ENCODE data around the gene IL17F. TPM values are rescaled to one million over a fixed set of nuclear protein-coding genes. Genes with fewer than 3 reads are reported as not detected.

IL17F gene
- total and polyA plus RNA-seq, 7 donors = 0.12 TPM; not detected in 6

DNA sequence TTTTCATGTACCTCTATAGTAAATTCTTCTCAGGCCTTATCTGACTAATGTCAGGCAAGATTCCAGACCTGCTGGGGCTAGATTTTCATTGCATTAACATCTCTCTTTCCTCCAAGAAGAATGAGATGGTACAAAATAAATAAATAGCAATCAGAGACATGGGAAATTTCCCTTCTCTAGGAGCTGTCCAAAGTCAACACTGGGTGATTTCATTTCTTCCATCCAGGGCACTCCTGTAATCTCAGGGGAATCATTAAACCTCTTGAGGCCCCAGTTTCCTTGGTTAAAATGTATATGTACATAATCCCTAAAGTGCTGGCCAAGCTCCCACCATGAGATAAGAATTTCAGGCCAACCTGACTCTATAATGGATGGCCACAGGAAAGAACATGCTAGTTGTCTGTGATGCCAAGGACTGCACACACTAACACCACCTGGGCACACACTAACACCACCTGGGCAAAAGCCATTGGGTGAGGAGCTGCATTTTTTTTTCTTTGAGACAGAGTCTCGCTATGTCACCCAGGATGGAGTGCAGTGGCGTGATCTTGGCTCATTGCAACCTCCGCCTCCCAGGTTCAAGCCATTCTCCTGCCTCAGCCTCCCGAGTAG, 912 bp downstream of the IL17F start:
- Histone ChIP-seq H3K27me3 (no peaks in the 10 kb centered on the region), H3K4me3 (no peak overlapping the region), H3K27ac (no peak overlapping the region), H3K4me1 (no peaks in the 10 kb centered on the region), H3K36me3 (no peaks in the 10 kb centered on the region), H3K9me3 (no peaks in the 10 kb centered on the region)
- intact Hi-C loops (cut with DNase I) = no loop called here
- 72 to 89% methylated on average over 4 of the region's 4 CpGs for WGBS, 2 donors
- TF ChIP-seq POLR2AphosphoS5 (IDR thresholded peaks at IDR 0.05) = no peak
- TF ChIP-seq, protein P1, sequence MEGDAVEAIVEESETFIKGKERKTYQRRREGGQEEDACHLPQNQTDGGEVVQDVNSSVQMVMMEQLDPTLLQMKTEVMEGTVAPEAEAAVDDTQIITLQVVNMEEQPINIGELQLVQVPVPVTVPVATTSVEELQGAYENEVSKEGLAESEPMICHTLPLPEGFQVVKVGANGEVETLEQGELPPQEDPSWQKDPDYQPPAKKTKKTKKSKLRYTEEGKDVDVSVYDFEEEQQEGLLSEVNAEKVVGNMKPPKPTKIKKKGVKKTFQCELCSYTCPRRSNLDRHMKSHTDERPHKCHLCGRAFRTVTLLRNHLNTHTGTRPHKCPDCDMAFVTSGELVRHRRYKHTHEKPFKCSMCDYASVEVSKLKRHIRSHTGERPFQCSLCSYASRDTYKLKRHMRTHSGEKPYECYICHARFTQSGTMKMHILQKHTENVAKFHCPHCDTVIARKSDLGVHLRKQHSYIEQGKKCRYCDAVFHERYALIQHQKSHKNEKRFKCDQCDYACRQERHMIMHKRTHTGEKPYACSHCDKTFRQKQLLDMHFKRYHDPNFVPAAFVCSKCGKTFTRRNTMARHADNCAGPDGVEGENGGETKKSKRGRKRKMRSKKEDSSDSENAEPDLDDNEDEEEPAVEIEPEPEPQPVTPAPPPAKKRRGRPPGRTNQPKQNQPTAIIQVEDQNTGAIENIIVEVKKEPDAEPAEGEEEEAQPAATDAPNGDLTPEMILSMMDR (IDR thresholded peaks at IDR 0.05) = no peak
- TF ChIP-seq EP300 (IDR thresholded peaks at IDR 0.05) = no peak
- no peak for TF ChIP-seq POLR2A (IDR thresholded peaks at IDR 0.05)
- DNase-seq = no peak

DNA sequence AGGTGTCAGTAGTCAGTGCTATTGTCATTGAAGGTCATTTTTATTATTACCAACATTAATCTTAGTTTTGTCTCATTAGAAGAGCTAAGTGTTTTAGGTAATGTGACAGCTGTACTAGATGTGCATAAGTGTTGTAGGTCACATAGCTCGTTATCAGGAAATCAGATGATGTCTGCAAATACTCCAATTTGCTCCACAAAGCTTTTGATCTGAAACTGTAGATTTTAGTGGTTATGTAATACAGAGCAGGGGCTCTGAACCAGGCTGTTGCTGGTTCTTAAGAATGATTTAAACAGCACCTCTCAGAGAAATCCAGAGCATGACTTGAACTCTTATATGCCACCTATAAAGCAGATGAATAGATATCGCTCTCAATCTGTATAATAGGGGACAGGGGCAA, 2.5 kb downstream of the IL17F start:
- Histone ChIP-seq H3K27ac (no peak overlapping the region), H3K36me3 (no peaks in the 10 kb centered on the region), H3K4me1 (no peaks in the 10 kb centered on the region), H3K4me3 (no peak overlapping the region), H3K9me3 (no peaks in the 10 kb centered on the region), H3K27me3 (no peaks in the 10 kb centered on the region)
- intact Hi-C loops (cut with DNase I) = no loop called here
- no peak for TF ChIP-seq POLR2AphosphoS5 (IDR thresholded peaks at IDR 0.05)
- TF ChIP-seq, protein P1 (IDR thresholded peaks at IDR 0.05) = no peak
- no peak for TF ChIP-seq POLR2A (IDR thresholded peaks at IDR 0.05)
- TF ChIP-seq EP300 (IDR thresholded peaks at IDR 0.05) = no peak
- WGBS, 2 donors = 78 to 85% methylated on average over 2 of the region's 2 CpGs
- no peak for DNase-seq

GRCh38 chr6:52233975-52234823, 10.1 kb downstream of the IL17F start:
- H3K27ac ChIP-seq = no peak overlapping the region
- DNase-seq = no peak
- intact Hi-C loops (cut with DNase I) = no loop called here

DNA sequence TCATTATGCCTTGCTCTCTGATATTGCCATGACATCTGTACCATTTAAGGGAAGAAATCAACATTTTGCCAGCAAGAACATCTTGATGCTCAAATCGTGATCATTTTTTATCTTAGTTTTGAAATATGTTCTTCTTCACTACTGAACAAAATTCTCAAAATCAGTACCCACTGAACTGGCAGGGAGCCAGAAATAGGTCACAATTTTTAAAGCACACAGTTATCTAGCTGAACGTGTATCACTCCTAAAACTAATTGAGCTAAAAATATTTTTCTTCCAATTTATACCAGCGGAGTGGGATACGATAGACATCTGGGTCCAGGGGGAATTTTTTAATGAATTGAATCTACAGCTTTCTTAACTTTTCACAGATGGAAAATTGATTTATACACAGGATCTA, 11.3 kb downstream of the IL17F start:
- no peaks in the 10 kb centered on the region for H3K36me3 ChIP-seq
- DNase-seq = no peak
- no peak overlapping the region for H3K27ac ChIP-seq
- no peak overlapping the region for H3K4me3 ChIP-seq
- WGBS, 2 donors = 62 to 78% methylated on average over 4 of the region's 4 CpGs
- TF ChIP-seq, protein P1 (IDR thresholded peaks at IDR 0.05) = no peak
- TF ChIP-seq EP300 (IDR thresholded peaks at IDR 0.05) = no peak
- TF ChIP-seq POLR2A (IDR thresholded peaks at IDR 0.05) = no peak
- no peak for TF ChIP-seq POLR2AphosphoS5 (IDR thresholded peaks at IDR 0.05)
- no peaks in the 10 kb centered on the region for H3K27me3 ChIP-seq
- intact Hi-C loops (cut with DNase I) = no loop called here
- peaks cover 0 to 17% (median 0%) of the 10 kb centered on the region in 4 donors for H3K4me1 ChIP-seq
- H3K9me3 ChIP-seq = no peaks in the 10 kb centered on the region

More at GRCh38 chr6:52233975-52234823, 10.1 kb downstream of the IL17F start:
- Histone ChIP-seq H3K36me3 (no peaks in the 10 kb centered on the region), H3K4me1 (peaks cover 0 to 14% (median 0%) of the 10 kb centered on the region in 4 donors), H3K27me3 (no peaks in the 10 kb centered on the region), H3K9me3 (no peaks in the 10 kb centered on the region), H3K4me3 (no peak overlapping the region)
- TF ChIP-seq, protein P1 (IDR thresholded peaks at IDR 0.05) = peak in 2 of 4 experiments; percentile 25 to 46
- peak in 1 of 4 donors; percentile 22 for TF ChIP-seq POLR2AphosphoS5 (IDR thresholded peaks at IDR 0.05)
- TF ChIP-seq POLR2A (IDR thresholded peaks at IDR 0.05) = no peak
- TF ChIP-seq EP300 (IDR thresholded peaks at IDR 0.05) = no peak
- WGBS, 2 donors = 27 to 50% methylated on average over 15 of the region's 15 CpGs

All from sigmoid colon (tissue), 7 donors.